Hematopoietic multipotent progenitor cell treated with erythropoietin and hydrocortisone succinate and interleukin-3 and kit ligand, for 15 days (in vitro differentiated cells): ENCODE data around the gene PTPN1.

Source experiments
- DNase-seq: peaks from one replicate; pipeline ENCODE4 v3.0.0-alpha.2; 2015; ENCODE audit warnings: low spot score

Gene PTPN1

DNA sequence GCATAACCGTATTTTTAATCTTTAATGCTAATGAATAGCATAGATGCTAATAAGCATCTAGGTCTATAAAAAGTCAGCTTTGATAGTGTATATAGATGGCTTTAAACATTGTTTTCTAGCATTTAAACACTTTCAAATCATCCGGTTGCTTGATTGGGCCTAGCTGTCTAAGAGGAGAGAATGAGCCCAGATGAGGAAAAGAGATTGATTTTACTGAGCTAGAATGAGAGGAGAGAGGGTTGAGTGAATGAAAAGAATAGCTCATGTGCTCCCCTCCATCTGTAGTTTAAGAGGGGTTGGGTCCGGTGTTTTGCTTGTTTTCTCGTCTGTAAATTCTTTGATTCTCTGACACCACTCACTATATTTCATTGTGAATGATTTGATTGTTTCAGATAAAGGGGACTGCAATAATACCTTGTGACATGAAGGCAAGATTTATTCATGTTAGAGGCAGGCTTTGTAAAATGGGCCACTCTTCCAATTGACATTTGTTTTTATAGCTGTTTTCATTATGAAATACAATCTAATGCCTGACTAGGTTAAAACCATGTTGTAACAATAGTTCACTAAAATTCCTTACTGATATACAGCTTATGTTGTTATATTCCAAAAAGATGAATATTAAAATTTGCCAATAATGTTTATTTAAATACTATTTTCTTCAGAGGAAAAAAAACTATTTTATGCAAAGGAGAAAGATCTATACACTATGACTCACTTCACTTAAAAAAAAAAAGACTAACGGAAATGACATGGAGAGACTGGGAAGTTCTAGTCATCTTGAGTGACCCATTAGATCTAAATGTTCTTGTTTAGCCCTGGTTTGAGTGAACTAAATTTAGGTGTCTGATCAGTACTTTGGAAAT is 3.2 kb downstream of the PTPN1 start:
- no peak for DNase-seq

GRCh38 chr20:50514035-50514337 is 3.8 kb downstream of the PTPN1 start:
- DNase-seq, result no peak

- no peak for DNase-seq
Observed at GRCh38 chr20:50514750-50515149, 4.6 kb downstream of the PTPN1 start.

GRCh38 chr20:50515471-50516106 is 5.4 kb downstream of the PTPN1 start:
- DNase-seq, result no peak

GRCh38 chr20:50516180-50516934 is 6.2 kb downstream of the PTPN1 start:
- DNase-seq, result no peak

DNA sequence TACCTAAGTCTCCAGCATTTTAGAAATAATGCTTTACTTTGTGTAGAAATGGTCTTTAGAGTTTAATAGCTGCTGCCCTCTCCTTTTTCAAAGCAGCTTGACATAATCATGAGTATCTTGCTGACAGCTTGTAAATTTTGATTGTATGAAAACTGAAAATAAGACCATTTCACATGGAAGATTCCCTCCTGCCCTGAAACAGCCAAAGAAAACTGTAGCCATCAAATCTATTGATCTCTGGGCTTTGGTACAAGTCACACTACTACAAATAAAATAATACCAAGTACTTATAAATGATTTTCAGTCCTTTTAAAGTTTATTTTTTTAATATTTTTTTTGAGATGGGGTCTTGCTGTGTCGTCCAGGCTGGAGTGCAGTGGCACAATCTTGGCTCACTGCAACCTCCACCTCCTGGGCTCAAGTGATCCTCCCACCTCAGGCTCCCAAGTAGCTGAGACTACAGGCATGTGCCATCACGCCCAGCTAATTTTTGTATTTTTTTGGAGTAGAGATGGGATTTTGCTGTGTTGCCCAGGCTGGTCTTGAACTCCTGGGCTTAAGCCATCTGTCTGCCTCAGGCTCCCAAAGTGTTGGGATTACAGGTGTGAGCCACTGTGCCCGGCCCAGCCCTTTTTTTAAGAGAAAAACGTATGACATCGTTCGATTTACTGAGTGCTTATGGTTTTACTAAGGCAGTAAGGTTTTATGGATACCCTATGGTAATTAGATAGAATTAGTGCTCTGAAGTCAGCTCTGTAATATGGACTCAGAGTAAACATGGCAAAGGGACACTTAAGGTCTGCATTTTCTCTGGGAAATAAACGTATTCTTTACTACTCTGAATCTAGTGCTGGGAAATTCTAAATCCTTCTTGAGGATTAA is 7.0 kb downstream of the PTPN1 start:
- no peak for DNase-seq

- no peak for DNase-seq
Observed at GRCh38 chr20:50517817-50518154, 7.6 kb downstream of the PTPN1 start.

DNA sequence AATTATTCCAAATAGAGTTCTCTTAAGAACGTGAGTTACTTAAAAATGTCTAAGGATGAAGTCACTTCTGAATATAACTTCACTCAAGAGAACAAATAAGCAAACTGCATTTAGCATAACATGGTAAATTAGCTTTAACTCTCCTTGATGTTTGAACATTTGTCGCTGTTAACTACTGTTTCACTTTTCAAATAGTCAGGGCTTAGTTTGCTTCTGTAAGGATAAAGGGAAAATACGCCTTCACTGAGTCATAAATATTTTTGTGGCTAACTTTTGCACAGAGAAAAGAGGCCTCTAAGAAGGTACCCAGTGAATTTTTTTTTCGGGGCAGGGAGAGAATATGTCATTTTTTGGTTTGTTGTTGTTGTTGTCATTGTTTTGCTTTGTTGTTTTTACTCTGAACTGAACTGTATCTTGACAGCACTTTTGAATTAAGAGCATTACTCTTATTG is 8.1 kb downstream of the PTPN1 start:
- DNase-seq, result no peak

DNA sequence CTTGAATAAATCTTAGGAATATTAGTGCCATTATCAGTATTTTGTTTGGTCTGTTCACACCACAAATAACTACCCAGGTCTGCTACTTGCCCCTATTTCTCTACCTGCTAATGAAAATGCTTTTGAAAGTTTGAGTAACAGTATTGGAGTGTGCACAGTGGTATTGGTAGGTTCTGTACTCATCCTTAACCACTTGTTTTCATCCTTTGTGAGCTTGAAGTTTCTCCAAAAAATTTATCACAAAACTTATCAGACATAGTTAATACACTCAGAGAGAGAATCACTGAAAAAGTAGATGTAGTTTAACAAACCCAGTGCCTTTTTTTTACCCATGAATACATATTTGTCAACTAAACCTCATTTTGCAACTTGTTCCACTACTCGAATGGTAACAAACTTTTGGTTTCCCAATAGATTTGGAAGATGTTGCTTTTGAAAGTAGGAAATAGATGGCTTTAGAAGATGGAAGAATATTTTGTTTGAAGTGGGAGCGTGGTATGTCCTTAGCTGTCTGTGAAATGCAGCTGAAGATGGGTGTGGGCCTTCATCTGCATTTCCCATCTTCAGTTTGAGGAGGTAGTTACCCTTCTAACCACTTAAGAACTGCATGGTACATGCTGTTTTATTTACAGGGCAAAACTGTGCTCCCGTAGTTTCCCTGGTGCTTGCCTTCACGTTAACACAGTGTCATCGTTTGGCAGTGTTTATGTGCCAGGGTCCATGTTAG is 9.0 kb downstream of the PTPN1 start:
- no peak for DNase-seq

DNA sequence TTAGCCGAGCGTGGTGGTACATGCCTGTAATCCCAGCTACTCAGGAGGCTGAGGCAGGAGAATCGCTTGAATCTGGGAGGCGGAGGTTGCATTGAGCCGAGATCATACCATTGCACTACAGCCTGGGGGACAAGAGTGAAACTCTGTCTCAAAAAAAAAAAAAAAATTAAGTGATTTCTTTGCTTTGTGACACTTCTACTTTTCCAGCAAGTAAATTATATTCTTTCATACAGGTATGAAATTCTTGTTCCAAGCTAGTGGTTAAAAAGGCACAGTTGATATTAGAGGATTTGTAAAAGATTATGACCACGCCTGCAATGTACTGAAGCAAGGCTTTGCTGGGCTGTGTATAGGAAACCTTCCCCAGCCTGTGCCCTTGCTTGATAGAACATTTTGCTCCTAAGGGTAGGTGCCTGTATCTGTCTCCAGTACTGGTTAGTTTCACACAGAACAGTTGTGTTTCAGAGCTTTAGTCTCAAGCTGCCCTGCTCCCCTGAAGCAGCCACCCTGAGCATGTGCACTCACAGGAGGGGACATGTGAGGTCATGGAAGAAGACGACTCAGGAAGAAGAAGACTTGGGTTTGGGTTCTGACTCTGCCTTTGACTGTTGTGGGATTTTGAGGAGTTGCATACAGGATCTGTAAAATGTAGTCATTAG is 10.2 kb downstream of the PTPN1 start:
- no peak for DNase-seq

DNA sequence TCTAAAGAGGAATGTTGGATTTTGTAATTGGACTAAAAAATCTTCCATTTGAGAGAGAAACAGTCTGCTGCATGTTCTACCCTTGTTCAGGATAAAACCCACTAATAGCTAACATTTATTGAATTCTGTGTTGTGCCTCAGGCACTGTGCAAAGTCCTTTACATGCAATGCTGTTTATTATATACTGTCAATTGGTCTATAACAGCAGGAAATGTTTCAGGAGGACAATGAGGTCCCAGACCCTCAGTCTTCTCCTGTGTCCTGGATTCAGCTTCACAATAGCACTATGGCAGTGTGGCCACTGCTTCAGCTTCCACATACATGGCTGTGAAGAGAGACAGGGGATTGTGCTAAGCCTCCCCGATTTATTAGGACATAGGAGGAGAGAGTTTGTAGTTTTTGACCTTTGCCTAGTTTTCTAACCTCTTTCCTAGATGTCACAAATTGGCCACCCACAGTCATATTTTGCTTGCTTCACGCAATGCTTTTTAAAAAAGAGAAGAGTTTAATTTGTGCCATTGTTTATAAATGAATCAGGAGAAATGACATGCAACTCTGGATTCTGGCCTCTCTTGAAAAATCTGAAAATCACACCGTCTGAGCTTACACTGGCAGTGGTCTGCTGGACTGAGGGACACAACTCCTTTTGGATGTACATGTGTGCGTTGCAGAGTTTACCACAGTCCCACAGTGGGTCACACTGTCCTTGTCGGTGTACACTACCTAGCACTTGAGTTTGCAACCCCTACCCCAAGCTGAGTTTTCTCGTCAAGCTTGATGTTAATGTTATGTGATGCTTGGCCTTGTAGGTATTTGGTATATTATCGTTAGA is 11.3 kb downstream of the PTPN1 start:
- DNase-seq, result no peak

DNA sequence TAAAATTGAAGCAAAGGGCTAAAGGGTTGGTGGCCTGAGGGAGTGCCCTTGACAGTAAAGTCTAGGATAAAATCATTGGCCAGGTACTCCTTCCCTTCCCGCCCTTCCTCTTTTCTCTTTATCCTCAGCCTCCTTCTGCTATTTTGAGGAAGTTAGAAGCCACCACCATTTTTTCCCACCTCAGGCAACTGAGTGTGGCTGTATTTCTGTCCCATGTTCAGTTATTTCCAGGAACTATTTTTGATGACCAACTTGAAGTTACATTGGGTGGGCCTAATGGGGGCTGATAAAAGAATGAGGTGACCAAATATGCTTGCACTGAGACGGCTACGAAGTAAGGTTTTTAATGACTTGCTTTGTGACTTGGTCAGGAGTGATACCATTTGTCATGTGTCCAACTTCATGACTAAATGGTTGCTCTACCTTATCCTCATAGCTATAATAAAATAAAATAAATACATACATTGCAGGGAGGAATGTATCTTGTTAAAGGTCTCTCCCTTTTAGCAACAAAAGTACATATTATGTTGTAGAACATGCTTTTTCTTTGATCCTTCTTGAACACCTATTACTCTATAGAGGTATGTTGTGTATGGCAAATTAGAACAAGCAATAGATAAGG is 12.0 kb downstream of the PTPN1 start:
- no peak for DNase-seq

DNA sequence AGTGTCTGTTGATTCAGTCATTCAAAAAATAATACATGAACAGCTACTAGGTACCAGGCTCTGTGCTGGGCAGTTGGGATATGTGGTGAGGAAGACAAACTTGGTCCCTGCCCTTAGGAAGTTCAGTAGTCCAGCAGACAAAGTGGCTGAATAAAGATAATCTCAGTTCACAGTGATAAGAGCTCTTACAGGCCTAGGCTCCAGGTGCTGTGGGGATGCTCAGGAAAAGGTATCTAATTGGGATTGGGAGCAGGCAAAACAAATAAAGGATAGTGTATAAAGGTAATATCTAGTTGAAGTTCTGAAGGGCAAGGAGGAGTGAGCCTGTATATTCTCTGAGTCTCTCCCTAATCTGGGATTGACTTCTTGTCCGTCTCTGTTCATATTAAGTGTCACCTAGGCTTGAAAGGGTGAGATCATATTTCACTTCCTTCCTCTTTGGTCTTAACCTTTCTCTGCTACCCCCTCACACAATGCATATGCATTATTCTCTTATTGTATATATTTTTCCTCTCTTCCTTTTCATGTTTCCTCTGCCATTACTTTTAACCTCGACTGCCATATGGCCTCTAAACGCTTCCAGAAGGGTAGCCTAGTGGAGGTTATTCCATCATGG is 13.5 kb downstream of the PTPN1 start:
- no peak for DNase-seq

DNA sequence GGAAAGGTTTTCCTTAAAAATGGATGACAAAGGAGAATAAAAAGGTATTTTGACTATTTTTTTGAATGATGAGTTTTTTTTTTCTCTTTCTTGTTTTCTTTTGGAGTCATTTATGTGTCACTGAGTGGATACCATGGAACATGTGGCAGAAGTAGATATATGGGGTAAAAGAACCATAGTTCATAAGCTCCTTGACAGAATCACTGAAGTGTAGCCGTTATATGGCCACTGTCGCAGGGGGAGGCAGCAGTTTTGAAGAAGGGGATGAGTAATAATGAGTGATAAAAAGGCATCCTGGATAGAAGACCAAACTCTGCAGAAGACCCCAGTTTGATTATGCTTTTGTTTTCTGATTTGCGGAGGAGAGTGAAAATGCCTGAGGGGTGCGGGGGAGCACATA is 15.5 kb downstream of the PTPN1 start:
- no peak for DNase-seq

DNA sequence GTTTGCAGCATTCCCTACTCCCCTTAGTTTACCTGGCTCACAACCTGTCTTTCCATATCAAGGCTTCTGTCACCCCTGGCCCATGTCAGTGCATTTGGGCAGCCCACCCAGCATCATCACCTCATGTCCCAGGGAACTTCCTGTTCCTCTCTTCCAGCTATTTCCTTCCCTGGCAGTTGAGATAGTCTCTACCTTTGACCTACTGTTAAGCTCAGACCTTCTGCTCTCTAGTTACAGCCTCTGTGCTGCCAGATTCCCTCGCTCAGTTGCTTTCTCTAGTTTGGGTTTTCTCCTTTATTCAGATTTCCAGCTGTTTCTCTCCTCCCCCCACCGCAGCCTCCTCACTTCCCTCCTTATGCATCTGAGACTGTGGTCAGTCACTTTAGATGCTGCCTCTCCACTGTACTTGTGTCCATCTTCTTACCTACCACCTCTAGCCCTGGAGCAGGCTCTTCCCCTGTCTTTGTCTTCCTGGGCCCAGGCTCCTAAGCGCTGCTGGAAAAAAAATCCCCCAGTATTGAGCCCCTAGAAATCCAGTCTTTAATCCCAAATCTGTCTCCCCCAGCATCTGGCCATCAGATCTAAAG is 16.3 kb downstream of the PTPN1 start:
- DNase-seq, result no peak

DNA sequence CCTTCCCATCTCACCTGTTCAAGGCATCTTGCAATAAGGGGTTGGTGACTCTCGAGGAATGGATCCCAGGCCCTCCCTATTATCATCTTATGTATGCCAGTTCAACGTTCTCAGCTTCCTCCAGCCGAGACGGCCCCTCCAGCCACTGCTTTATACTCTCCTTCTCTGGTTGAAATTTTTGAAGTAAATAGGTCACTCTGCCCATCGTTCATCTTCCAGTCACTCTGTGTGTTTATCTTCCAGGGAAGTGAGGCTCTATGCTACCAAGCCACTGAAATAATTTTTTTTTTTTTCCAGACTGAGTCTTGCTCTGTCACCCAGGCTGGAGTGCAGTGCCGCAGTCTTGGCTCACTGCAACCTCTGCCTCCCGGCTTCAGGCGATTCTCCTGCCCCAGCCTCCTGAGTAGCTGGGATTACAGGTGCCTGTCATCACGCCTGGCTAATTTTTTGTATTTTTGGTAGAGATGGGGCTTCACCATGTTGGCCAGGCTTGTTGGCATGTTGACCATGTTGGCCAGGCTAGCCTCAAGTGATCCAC is 17.0 kb downstream of the PTPN1 start:
- DNase-seq, result no peak

DNA sequence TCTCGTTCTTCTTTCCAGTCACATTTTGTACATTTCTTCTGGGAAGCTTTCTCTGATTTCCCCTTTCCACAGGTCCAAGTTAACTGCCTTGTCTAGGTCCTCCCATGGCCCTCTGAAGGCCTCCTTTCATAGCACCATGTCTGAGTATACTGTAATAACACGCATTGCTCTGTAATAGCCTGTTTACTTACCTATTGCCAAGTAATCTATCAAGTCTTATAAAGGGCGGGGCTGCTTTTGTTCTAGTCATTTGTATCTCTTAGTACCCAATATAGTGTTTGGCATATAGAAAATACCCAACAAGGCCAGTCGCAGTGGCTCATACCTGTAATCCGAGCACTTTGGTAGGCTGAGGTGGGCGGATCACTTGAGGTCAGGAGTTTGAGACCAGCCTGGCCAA is 17.9 kb downstream of the PTPN1 start:
- DNase-seq, result no peak

- no peak for DNase-seq
Observed at GRCh38 chr20:50528804-50529351, 18.7 kb downstream of the PTPN1 start.
